Measurements from ENCODE around the gene CD70.

Gene CD70

GRCh38 chr19:6593651-6594416 is 2.9 kb upstream of the CD70 start:
- POLR2A ChIA-PET = interaction anchor here (0.6 to 0.8 kb wide), 2 partner anchors 59 to 63 kb away, joined by 3 to 6 read pairs; partner anchors contain the start of gene TNFSF9
- no peak for TF ChIP-seq ZNF513 (tag by site-specific recombination; IDR thresholded peaks at IDR 0.05)
- TF ChIP-seq ZNF830 (tag by site-specific recombination; IDR thresholded peaks at IDR 0.05; ENCODE audit: low read depth) = no peak
- TF ChIP-seq ZNF280D (tag by site-specific recombination; IDR thresholded peaks at IDR 0.05) = no peak
- TF ChIP-seq ZNF302 (tag by site-specific recombination; IDR thresholded peaks at IDR 0.05; ENCODE audit: low read depth) = no peak
- TF ChIP-seq YY2 (tag by site-specific recombination; IDR thresholded peaks at IDR 0.05) = no peak
- TF ChIP-seq ZNF621 (tag by site-specific recombination; IDR thresholded peaks at IDR 0.05) = no peak
- no peak for TF ChIP-seq GLIS1 (tag by site-specific recombination; IDR thresholded peaks at IDR 0.05)
- no peak for TF ChIP-seq ZNF239 (tag by site-specific recombination; IDR thresholded peaks at IDR 0.05)
- TF ChIP-seq ZNF169 (tag by site-specific recombination; IDR thresholded peaks at IDR 0.05) = no peak
- no peak for TF ChIP-seq SP2 (tag by site-specific recombination; IDR thresholded peaks at IDR 0.05)
- TF ChIP-seq SP7 (tag by site-specific recombination; IDR thresholded peaks at IDR 0.05) = no peak
- no peak for TF ChIP-seq ZNF221 (tag by site-specific recombination; IDR thresholded peaks at IDR 0.05; ENCODE audit: borderline replicate concordance)
- TF ChIP-seq SETDB1 (IDR thresholded peaks at IDR 0.05; ENCODE audit: insufficient read length, low read length) = peak; percentile 59
- no peak for TF ChIP-seq ZNF585B (tag by site-specific recombination; IDR thresholded peaks at IDR 0.05)
- TF ChIP-seq ZNF639 (tag by site-specific recombination; IDR thresholded peaks at IDR 0.05) = no peak
- TF ChIP-seq ZBTB8A (tag by site-specific recombination; IDR thresholded peaks at IDR 0.05) = no peak
- no peak for TF ChIP-seq PRDM4 (tag by site-specific recombination; IDR thresholded peaks at IDR 0.05)
- no peak for TF ChIP-seq ZNF792 (tag by site-specific recombination; IDR thresholded peaks at IDR 0.05)
- no peak for TF ChIP-seq ZNF558 (tag by site-specific recombination; IDR thresholded peaks at IDR 0.05)
- no peak for TF ChIP-seq ZNF175 (tag by site-specific recombination; IDR thresholded peaks at IDR 0.05)
- no peak for TF ChIP-seq ZSCAN16 (tag by site-specific recombination; IDR thresholded peaks at IDR 0.05)
- TF ChIP-seq ZNF426 (tag by site-specific recombination; IDR thresholded peaks at IDR 0.05) = no peak
- TF ChIP-seq ZNF157 (tag by site-specific recombination; IDR thresholded peaks at IDR 0.05) = no peak
- peak; percentile 53 for TF ChIP-seq SCRT2 (tag by site-specific recombination; IDR thresholded peaks at IDR 0.05)
- no peak for TF ChIP-seq AEBP2 (tag by site-specific recombination; IDR thresholded peaks at IDR 0.05; ENCODE audit: borderline replicate concordance)
- TF ChIP-seq ZNF449 (tag by site-specific recombination; IDR thresholded peaks at IDR 0.05) = no peak
- TF ChIP-seq ZNF843 (tag by site-specific recombination; IDR thresholded peaks at IDR 0.05) = peak; percentile 64; the same call in 1 of the 2 replicates

More at GRCh38 chr19:6593651-6594416, 2.9 kb upstream of the CD70 start:
- Histone ChIP-seq H3K4me1 (ENCODE audit: control insufficient read depth, insufficient read depth, low read length) (peaks cover 3% of the 10 kb centered on the region; the same call in 1 of the 2 replicates), H3K27ac (ENCODE audit: extremely low read depth, low read depth, low read length) (no peak overlapping the region), H3K36me3 (ENCODE audit: control insufficient read depth in 2 of 2, insufficient read depth in 1 of 2, low read length in 2 of 2) (peaks cover 0 to 3% of the 10 kb centered on the region in 2 experiments; a peak in 1 of 3 replicates), H3K4me3 (ENCODE audit: low read depth, low read length) (no peak overlapping the region), H3K9me3 (ENCODE audit: control insufficient read depth, insufficient read depth, low read depth, low read length) (no peaks in the 10 kb centered on the region)
- CTCF ChIA-PET = no interaction called here
